HG02763 (cell line): ENCODE data around the gene RCAN2.

Experiments
- ATAC-seq: cut with Tn5 transposase; IDR thresholded peaks from one replicate; pipeline ENCODE4 v1.9.1; 2021; ENCODE audit warnings: mild to moderate bottlenecking, moderate library complexity; ENCODE audit not compliant: unreplicated experiment

The RCAN2 gene

DNA sequence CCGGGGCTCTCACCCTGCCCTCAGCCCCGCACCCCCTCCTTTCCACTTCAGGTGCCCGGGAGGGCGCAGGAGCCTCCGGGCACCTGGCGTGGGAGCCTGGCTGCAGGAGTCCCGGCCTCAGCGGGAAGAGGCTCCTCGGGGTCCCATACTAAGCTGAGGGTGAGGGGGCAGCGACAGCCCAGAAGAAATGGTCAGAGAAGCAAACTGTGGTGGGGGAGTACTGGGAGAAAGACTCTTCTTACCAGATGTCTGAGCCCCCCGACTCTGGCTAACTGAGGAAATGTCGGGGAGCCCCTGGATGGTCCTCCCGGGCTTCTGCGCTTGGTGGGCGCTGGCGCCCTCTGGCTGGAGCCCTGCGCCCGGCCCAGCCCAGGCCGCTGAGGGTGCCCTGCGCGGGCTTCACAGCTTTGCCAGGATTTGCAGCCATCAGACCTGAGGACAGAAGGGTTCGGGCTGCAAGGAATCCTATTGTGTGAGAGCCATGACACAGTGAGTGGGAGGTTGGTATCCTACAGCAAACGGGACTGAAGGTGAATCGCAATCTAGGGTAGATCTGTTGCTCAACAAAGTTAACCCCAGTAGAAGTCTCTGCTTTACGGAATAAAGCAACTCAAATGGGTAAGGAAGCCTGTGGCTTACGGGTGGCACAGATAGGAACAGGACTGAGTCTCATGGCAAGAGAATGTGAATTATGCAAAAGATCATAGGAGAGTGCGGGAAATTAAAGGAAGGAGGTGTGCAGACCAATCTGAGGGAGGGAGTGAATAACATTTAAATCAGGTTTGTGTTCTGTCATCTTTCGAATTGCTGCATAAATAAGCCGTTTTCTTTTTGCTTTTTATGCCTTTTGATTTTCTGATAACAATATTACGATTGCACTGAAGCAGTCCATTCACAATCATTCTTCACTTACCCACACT, 639 bp upstream of the RCAN2 start:
- no peak for ATAC-seq

DNA sequence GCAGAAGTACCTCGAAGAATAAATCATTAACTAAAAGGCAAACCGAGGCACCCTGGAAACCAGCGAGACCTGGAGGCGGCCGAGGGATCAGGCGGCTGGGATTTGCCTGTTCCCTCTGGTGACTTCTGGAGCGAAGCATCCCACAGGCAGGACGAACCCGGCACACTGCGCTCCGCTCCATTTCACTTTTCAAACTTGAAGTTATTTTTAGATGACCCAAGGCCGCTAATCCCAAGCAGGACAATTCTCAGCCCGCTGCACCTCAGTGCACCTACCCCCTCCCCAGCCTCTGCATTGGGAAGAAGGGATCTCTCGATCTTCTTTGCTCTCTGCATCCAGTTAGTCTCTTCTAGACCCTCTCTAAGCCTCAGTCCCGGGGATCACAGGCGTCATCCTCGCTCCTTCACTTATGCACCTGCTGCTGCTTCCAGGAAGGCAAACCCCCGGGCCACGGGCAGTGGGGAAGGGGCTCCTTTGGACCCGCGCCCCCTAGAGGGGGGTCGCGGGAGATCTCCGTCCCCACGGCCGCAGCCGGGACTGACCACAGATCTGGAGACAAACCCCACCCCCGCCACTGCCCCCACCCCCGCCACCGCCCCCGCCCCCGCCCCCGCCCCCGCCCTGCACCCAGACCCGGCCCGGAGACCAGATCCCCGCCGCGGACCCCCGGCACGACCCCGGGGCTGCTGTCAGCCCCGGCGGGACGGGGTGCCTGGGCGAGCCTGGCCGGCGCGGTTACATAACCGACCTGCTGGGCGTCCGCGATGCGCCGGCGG, 636 bp downstream of the RCAN2 start:
- no peak for ATAC-seq

DNA sequence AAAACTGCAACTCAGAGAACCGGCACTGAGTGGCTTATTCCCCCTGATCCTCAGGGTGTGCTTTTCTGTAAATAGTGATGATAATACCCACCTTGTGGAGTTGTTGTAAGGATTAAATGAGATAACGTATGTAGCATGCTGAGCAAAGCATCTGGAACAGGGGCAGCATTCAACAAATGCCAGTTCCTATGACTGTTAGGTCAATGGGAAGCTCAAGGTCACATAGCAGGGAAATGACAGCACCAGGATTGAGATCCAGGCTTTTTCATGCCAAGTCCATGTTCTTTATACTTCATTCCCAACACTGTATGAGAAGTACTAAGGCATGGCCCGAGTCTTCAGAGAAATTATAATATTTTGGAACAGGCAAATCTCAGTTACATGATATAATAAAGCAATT, 5.1 kb downstream of the RCAN2 start:
- no peak for ATAC-seq

DNA sequence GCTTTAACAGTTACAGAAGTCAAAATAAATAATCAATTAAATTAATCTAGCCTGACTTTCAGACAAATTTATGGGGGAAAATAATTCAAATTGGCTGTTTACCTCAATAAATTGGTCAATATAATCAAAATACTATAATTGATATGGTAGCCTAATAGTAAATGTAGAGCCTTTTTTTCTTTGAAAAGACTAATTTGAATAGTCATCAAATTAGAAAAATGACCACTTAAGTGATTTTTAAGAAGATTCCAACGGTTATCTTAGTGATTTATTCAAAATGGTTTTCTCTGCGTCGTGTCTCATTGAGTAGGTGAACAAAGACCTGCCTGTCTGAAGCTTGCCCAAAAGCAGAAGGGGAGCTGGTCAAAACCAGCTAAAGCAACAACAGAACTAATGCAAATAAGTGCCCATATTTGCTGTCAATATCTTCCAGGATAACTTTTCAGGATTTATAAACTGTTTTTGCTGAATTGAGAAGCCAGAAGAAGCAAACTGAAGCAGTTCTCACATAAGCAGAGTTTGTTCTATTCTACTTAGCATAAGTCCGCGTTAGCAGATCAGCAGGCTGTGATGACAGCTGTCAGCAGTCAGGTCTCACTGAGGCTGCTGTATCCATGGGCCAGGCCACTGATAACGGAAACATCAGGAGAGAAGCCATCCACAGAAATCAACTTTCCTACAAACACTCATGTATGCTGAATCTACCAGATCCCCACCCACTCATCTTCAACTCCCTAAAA, 7.0 kb downstream of the RCAN2 start:
- no peak for ATAC-seq

DNA sequence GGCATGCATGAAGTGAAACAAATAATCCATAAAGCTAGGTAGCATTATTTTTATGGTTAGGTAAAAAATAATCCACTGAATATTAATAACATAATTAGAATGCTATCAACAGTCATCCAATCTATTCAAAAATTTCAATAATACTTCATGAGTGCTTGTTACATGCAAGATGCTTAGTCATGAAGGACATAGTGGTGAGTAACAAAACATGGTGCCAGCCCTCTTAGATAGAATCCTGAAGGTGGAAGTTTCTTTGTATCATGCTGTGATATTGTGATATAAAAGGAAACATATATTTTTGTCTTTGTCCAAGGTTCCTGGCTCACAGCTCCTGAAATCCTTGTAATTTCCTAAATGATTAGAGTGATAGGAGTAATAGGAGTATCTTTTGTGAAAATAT, 14.9 kb downstream of the RCAN2 start:
- no peak for ATAC-seq

DNA sequence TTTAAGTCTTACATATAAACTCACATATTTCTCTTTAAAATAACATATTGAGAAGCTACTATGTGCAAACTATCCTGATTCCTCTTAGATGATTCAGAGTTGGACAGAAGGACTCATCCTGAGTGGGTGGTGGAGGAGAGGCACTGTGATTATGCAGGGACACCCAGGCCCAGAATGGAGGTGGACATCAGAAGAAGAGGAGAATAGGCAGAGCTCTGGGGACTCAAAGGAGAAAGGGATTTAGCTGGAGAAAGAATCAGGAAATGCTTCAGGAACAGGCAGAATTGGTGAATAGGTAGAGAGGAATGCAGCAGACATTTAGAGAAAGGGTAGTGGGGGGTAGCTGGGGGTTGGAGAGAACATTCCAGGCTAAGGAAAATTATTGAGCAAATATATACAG, 17.4 kb downstream of the RCAN2 start:
- no peak for ATAC-seq

DNA sequence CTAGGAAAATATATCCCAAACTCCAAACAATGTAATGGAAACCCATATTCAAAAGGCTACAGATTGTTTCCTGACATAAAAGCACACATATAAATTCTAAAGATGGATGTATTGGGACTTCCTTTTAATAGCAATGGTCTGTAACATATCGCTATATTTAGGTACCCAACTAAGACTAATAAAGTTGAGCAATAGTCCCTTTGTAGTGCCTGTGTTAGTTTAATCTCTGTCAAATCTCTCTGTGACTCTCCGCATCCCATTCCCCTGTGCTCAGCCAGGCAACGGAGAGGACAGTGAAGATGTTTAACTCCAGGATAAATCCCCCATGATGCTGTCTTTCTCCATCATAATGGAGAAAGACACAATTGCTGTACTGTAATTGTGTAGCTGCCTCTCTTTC, 19.0 kb downstream of the RCAN2 start:
- no peak for ATAC-seq

DNA sequence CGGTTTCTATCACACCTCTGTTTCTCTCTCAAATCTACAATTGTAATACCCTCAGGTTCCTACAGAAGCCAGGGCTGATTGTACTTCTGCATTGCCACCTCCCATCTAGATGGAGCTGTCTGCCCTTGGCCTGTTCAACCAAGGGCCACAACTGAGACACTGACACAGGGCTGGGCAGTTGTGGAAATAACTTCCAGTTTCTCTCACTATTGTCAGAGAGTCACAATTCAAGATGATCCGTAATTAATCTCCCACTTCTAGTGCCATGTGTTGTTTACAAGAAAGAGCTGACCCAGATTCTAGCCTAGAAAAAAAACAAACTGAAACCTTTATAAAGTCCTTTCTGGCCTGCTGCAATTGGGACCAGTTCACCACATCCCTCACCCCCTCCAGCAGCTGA, 22.2 kb downstream of the RCAN2 start:
- ATAC-seq: no peak

DNA sequence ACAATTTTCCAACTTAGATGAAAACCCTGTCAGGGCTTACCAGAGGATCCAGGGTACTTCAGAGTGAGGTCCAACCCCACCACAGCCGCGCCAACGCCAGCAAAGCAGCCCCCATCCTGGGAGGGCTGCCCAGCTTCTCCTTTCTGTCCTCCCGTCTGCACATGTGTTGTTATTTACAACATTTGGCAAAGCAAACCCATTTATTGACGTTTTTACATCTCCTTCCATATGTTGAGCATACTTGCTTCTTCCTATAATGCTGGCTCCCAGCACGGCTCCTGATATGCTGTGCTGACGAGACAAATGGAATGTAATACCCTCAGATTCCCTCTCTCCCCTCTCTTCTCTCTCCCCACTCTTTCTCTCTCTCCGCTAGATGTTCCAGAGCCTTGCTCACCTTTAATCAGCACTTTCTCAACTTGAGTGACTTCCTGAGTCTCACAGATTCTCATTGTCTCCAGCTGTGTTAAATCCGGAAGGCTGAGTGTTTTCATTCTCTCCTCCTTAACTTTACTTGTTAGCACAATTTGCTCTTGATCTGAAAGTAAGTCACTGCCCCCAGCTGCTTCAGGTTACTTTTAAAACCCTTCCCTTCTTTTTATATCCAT, 22.7 kb downstream of the RCAN2 start:
- ATAC-seq: no peak

DNA sequence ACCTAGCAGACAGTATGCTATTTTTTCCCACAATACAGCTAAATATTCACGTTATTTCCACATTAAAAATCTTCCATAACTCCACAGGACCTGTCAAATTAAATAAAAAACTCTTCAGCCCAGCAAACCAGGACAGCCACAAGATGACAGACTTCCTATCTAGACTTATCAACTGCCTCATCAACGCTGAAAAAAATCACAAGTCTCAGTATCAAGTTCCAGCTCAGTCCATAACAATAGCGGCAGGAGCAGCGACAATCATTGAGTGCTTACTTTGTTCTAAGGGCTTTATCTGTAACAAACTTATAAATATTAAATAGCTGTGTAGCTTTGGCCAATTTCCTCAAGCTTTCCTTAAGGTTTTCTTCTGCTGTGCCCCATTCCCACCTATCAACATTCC, 24.7 kb downstream of the RCAN2 start:
- ATAC-seq: no peak

DNA sequence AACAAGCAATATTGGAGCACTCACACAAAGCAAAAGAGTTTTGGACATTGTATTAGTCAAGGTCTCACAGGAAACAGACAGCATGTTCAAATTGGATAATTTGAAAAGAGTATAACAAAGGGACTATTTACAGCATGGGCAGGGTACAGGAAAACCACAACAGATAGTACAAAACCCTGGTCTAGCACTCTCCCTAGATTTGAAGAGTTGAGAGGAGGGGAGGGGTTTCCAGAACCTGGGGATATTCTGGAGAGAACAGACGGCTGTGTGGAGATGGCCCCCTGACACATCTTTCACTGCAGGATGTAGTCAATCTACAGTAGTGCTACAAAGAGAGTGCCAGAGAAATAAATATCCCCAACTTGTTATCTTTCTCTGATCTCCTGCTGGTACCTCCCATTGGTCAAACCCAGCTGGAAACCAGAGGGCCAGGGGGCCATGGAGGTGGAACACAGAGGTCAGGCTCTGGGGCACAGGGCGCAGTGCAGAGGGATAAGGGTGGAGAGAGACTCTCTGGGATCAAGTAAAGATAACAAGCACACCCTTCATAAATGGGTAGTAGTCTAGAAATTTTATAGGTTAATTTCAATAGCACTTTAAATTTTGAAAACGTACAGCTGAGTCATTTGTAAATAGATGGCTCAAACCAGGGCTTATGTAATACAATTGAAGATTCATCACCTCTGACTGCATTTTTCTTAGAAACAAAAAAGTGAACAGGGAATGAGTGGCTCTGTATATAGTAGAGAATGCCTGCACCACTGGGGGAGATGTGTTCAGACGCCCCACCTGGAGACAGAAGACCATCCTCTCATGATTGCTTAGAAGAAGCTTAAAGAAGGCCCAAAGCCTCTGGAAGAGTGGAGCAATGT, 25.7 kb downstream of the RCAN2 start:
- ATAC-seq: no peak

DNA sequence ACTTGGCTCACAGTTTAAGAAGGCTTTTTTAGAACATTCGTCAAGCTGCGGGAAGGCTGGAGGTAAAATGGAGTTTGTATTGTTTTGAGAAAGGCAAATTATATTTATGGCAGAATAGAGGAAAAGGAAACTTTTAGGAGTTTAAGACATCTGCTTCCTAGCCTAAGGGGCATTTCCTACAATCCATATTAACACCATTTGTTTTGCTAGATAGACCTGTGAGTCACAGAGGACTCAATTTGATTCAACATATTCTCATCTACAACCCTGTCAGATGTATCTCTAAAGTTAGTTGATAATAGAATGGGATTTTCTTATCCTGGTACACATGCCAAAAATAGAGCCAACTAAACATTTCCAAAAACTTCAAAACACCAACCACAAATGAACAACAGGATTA, 35.0 kb downstream of the RCAN2 start:
- no peak for ATAC-seq

DNA sequence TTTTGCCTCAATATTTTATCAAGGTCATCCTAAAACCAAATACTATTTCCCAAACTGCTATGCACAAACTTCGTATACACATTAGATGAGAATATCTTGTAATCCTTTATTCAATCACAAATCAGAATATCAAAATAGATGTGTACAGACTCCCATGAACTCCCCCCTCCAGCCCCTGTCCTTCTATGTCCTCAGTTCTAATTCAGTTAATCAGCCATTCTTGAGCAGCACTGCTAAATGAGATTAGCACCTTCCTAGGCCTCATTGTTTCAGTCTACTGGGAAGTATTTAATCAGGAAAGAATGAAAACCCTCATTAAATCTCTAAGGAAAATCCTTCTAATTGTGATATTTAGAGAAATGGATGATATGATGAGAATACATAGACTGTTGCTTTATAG, 36.6 kb downstream of the RCAN2 start:
- no peak for ATAC-seq

DNA sequence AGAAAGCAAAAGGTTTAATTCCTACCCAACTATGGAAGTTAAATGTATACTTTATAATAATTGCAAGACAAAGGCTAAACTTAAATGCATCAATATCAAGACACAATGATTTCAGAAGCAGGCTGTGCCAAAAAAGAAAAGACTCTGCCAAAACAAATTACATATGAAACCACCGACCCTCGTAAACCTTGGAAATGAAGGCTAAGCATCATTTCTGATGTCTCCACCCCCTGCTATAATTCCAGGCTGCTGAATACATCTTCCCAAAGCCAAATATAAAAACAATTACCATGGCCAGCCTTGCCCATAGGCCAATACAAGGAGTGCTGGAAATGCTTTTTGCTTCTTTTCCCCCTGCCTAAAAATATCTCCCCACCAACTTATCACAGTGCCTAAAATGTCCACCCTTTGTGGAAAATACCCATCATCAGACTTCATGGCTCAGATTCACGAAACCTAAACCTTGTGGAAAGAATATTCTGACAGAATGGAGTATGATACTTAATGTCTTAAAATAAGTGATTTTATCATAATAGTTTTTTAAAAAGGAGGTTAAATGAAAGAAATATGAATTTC, 37.4 kb downstream of the RCAN2 start:
- no peak for ATAC-seq

DNA sequence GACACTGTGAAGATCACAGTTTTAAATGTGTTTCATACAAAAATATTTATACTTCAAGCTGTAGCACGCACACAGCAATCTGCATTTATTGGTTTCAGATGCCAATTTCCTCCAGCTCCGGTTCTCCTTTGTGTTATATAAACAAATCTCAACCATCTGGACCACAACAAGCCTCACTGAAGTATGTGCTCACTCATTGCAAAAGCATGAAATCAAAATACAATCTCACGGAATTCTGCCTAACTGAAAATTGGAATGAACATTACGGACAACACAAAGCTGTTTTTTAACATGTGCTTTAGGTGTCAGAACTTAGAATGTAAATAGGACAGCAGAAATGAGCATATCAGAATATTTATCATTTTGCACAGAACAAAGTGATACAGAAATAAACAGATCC, 38.0 kb downstream of the RCAN2 start:
- no peak for ATAC-seq

DNA sequence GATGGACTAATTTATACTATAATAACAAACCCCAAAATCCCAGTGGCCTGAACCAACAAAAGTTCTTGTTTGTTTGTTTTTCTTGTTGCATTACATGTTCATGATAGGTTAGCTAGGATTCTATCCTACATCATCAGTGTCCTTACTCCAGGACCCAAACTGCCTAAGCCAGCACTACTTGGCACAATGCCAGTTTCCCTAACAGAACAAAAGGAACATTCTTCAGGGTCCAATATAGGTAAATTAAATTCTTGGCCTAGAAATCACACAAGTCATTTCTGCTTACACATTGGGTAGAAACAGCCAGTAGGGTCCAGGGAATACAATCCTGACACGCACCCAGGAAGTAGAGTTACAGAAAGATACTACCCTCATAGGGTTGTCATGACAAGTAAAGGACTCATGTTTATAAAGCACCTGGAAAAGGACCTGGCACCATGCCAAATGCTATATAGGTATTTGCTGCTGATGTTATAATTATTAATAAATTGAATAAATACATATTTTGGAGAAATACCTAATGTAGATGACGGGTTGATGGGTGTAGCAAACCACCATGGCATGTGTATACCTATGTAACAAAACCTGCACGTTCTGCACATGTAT, 38.8 kb downstream of the RCAN2 start:
- no peak for ATAC-seq

DNA sequence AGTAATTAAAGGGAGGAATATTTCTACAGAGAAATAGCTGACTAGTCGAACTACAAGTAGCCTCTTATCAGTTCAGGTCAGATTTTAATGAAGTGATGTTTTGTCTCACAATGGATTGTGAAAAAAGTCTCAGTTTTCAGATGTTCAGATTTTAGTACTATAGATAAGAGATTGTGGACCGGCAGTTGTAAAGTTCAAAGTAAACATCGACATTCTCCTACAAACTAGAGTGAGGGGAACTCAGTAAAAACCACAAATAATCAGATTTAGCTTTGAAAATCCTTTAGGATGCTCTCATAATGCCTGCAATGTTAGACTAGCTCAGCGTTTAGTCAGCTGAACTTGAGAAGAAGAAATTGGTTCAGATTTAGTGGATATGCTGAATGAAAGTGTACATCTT, 39.9 kb downstream of the RCAN2 start:
- no peak for ATAC-seq

DNA sequence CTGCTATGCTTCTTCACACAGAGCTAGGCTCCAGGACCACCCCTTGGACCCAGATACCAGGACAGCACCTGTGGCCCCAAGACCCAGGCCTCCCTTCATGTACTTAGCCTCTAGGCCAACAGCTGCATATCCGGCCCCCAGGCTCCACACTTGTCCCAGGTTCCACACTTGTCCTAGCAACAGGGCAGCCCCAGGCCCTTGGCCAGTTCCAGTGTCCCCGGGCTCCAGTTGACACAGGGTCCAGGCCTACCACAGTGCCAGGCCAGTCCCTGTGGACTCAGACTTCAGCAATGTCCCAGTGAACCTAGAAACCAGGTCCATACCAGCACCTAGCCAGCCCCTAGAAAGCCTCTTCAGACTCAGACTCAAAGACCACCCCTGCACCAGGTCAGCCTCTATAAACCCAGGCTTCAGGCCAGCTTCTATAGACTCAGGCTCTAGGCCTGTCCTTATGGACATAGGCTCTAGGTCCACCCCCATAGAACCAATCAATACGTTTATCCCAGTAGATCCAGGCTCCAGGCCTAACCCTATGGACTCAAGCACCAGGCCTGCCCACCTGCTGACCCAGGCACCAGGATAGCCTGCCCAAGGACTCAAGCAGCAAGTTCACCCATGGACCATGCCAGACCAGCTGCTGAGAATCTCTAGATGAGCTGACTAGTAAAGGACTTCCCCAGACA, 46.3 kb downstream of the RCAN2 start:
- ATAC-seq: no peak

DNA sequence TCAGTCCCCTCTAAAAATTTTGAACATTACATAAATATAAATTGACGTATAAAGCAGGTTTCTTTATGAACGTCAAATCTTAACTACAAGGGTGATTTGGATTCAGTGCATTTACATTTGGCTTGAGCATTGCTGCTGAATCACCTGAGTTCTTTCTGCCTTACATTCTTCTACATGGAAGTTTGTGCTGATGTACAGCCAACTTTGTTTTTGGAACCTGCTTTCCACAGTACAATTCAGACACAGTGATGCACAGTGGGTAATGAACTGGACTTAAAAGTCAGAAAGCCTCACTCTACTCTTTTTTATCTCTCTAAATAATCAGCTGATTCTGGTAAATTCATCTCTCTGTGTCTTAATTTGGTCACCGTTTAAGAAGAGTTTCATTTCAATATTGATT, 47.6 kb downstream of the RCAN2 start:
- no peak for ATAC-seq
